Ovary (tissue), 9 donors: ENCODE measurements around the gene NNMT. TPM values are rescaled to one million over a fixed set of nuclear protein-coding genes. Genes with fewer than 3 reads are reported as not detected.

Experiments used
- DNase-seq, 5 donors: peaks; one replicate each; pipeline ENCODE4 v3.0.0-alpha.2; 2019 to 2020
- H3K27ac ChIP-seq, 2 donors: fragments of 200-600 bp; one replicate each; pipeline versions ENCODE4 v1.5.1 to v1.8.0; 2019 to 2022
- H3K27me3 ChIP-seq: fragments of 200-600 bp; one replicate; pipeline ENCODE4 v1.8.0; 2022
- H3K36me3 ChIP-seq: fragments of 200-600 bp; sonication (generic); one replicate; pipeline ENCODE4 v1.5.1; 2019
- H3K4me1 ChIP-seq: one replicate; pipeline ENCODE4 v1.8.1; 2013; ENCODE audit warnings: mild to moderate bottlenecking, moderate library complexity; ENCODE audit not compliant: insufficient read depth
- H3K4me3 ChIP-seq: fragments of 200-600 bp; sonication (generic); one replicate; pipeline ENCODE4 v1.5.1; 2017
- H3K9me3 ChIP-seq, 2 donors: fragments of 200-600 bp in 1 of 2; sonication (generic) in 1 of 2; one replicate each; pipeline versions ENCODE4 v1.5.1 to v1.8.1; 2013 to 2019; ENCODE audit warnings: mild to moderate bottlenecking in 1 of 2, moderate library complexity in 1 of 2
- EP300 ChIP-seq: sonication (generic); formaldehyde crosslinking; IDR thresholded peaks from one replicate; pipeline ENCODE4 v1.6.1; 2017; ENCODE audit warnings: antibody characterized with exemption
- POLR2A ChIP-seq: fragments of 450-650 bp; IDR thresholded peaks from one replicate; pipeline ENCODE4 v1.6.1; 2017; ENCODE audit warnings: antibody characterized with exemption, mild to moderate bottlenecking, moderate library complexity
- WGBS, 3 donors: extraction: QIAGEN DNeasy Blood & Tissue Kit in 1 of 3; methylation state at CpG; one replicate each; pipeline versions ENCODE4 v1.1.5 to v1.1.7; 2013 to 2017; 5-methylcytosine and 5-hydroxymethylcytosine counted together
- intact Hi-C, 4 donors: fragments of 100-400 bp; cut with DNase I; formaldehyde crosslinking; loops; one replicate each; pipeline versions ENCODE4 v1.11.0 to v1.15.1; 2022 to 2023
- polyA plus RNA-seq, 2 donors: library from polyadenylated mRNA; stranded (reverse); fragments of 200-250 nt in 1 of 2; fragments of 350-450 nt in 1 of 2; fragmentation: Illumina TruSeq in 1 of 2; extraction: RNeasy Lipid Tissue Mini Kit (QIAGEN cat#74804) in 1 of 2; gene quantifications; one replicate each; pipeline ENCODE4 v1.2.3, GENCODE V29; 2013 to 2014
- total RNA-seq, 7 donors: library from RNA; depleted of rRNA in 2 of 7; stranded (reverse); fragments of >200 nt in 2 of 7; fragmentation: NEBNext Ultra II Directional in 3 of 7; extraction: Animal tissue kit (Norgen Biotek cat#: 25700) in 3 of 7; gene quantifications; one replicate each; pipeline versions ENCODE4 v1.1.0 to v1.2.4, GENCODE V29; 2016 to 2023
- TF ChIP-seq, protein P1 (sequence below), 3 donors: fragments of 450-650 bp in 2 of 3; fragments of 200-600 bp in 1 of 3; IDR thresholded peaks; one replicate each; pipeline versions ENCODE4 v1.5.1 to v1.8.0; 2016 to 2022; ENCODE audit warnings: antibody characterized with exemption in 3 of 3, mild to moderate bottlenecking in 1 of 3
- donor health status: DM: no; HTN: no; CAD: no; lungs with moderate emphysema.
- donor health status: DM: no; HTN: no; CAD: no.
- donor health status: Bipolar disorder and iron deficiency.
- donor health status: DM: yes; HTN: yes; CAD: no.
- donor health status: DM: no; HTN: no; CAD: no.
- donor health status: DM: yes; HTN: yes; CAD: no.

NNMT gene
- total and polyA plus RNA-seq, 9 donors, result 9.5 to 295 (median 129) TPM

DNA sequence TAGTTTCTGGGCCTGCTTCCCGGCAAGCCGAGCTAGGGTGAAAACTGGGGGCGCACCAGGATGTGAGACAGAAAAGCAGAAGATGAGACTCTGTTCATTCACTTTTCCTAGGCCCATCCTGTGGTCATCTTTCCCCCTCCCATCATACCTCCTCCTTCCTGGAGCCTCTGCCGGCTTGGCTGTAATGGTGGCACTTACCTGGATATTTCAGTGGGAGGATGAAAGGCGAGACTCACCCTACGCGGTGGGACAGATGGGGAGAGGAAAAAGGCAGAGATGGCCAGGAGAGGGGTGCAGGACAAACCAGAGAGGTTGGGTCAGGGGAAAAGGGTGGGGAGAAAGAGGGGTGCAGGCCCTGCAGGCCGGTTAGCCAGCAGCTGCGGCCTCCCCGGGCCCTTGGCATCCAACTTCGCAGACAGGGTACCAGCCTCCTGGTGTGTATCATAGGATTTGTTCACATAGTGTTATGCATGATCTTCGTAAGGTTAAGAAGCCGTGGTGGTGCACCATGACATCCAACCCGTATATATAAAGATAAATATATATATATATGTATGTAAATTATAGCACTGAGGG is 41.5 kb upstream of the NNMT start:
- DNase-seq, result no peak
- H3K36me3 ChIP-seq, result no peaks in the 10 kb centered on the region
- no peaks in the 10 kb centered on the region for H3K27me3 ChIP-seq
- peaks cover 20% of the 10 kb centered on the region for H3K4me1 ChIP-seq
- intact Hi-C loops, result loop anchor here in 3 of 4 donors (5.0 to 10.0 kb wide), 4 partner anchors 60 to 212 kb away; no protein-coding TSS in a partner anchor
- TF ChIP-seq, protein P1, sequence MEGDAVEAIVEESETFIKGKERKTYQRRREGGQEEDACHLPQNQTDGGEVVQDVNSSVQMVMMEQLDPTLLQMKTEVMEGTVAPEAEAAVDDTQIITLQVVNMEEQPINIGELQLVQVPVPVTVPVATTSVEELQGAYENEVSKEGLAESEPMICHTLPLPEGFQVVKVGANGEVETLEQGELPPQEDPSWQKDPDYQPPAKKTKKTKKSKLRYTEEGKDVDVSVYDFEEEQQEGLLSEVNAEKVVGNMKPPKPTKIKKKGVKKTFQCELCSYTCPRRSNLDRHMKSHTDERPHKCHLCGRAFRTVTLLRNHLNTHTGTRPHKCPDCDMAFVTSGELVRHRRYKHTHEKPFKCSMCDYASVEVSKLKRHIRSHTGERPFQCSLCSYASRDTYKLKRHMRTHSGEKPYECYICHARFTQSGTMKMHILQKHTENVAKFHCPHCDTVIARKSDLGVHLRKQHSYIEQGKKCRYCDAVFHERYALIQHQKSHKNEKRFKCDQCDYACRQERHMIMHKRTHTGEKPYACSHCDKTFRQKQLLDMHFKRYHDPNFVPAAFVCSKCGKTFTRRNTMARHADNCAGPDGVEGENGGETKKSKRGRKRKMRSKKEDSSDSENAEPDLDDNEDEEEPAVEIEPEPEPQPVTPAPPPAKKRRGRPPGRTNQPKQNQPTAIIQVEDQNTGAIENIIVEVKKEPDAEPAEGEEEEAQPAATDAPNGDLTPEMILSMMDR (IDR thresholded peaks at IDR 0.05), result no peak
- no peak overlapping the region for H3K4me3 ChIP-seq
- WGBS, 3 donors, result 93 to 96% (median 94%) methylated on average over 14 of the region's 14 CpGs
- no peaks in the 10 kb centered on the region for H3K9me3 ChIP-seq
- H3K27ac ChIP-seq, result no peak overlapping the region

DNA sequence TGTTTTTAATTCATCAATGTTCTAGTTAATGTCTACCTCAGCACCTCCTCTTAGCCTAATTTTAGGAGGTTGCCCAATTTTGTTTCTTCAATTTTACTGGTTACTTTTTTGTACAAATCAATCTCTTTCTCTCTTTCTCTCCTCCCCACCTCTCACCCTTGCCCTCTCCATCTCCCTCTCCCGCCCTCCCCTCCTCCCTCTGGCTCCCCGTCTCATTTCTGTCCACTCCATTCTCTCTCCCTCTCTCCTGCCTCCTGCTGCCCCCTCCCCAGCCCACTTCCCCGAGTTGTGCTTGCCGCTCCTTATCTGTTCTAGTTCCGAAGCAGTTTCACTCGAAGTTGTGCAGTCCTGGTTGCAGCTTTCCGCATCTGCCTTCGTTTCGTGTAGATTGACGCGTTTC is 40.9 kb upstream of the NNMT start:
- TF ChIP-seq EP300 (no peak), POLR2A (no peak)
- TF ChIP-seq, protein P1 (IDR thresholded peaks at IDR 0.05), result no peak
- Histone ChIP-seq H3K27ac (no peak overlapping the region), H3K4me1 (peaks cover 20% of the 10 kb centered on the region), H3K9me3 (no peaks in the 10 kb centered on the region), H3K36me3 (no peaks in the 10 kb centered on the region), H3K27me3 (no peaks in the 10 kb centered on the region), H3K4me3 (no peak overlapping the region)
- WGBS, 3 donors, result 88 to 93% (median 92%) methylated on average over 11 of the region's 11 CpGs
- intact Hi-C loops, result loop anchor here in 3 of 4 donors (5.0 to 10.0 kb wide), 4 partner anchors 60 to 213 kb away; no protein-coding TSS in a partner anchor
- no peak for DNase-seq

DNA sequence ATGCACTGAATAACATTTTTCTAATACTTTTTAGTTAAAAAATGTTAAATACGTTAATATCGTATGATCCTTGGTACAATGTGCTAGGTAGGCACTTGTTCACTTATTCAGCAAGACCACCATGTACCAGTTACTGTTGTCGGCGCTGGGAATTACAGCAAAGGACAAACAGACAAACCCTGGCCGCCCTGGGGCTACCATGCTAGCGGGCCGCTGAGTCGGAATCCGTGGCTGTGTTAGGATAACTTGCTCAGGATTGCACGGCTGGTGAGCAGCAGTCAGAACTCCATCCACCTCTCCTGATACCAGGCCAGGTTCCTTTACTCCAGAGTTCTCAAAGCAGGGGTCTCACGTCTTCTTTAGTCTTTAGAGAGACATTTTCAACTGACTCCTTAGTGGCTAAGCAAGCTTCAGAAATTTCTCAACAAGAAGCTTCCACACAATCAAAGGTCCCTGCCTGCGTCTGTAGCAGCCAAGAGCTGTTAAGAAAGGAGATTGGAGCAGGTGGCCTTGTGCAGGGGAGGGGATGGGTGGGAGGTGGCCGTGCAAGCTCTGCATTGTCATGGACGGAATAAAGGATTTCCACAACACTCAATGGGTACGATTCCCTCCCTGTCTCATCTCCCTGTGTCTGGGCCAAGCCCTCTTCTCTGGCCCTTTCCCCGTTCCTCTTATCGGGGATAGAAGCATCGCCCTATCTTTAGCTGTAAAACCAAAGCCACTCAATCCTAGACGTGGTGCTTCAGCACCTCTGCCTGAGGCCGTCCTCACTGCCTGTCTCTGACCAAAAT is 39.8 kb upstream of the NNMT start:
- Histone ChIP-seq H3K4me1 (peaks cover 14% of the 10 kb centered on the region), H3K9me3 (no peaks in the 10 kb centered on the region), H3K27me3 (no peaks in the 10 kb centered on the region), H3K4me3 (no peak overlapping the region), H3K27ac (peak overlapping the region; percentile 78 to 94), H3K36me3 (no peaks in the 10 kb centered on the region)
- intact Hi-C loops, result loop anchor here in 3 of 4 donors (5.0 to 10.0 kb wide), 4 partner anchors 62 to 214 kb away; no protein-coding TSS in a partner anchor
- DNase-seq, result no peak
- TF ChIP-seq EP300 (no peak), POLR2A (no peak)
- WGBS, 3 donors, result 85 to 88% (median 87%) methylated on average over 20 of the region's 20 CpGs

DNA sequence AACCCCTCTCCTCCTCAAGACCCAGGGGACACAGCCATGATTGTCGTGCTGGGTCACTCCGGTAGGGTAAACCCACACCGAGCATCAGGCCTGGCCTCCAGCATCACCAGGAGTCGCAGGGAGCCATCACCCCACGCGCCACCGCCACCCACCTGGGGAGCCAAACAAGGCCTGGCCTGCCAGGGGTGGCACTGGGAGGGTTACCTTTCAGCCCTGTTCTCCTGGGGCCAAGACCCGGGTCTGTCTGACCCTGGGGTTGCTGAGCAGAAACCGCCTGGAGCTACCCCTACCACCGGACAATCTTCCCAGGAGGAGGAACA is 39.3 kb upstream of the NNMT start:
- Histone ChIP-seq H3K4me3 (no peak overlapping the region), H3K27ac (peak overlapping the region; percentile 78 to 94), H3K27me3 (no peaks in the 10 kb centered on the region), H3K9me3 (no peaks in the 10 kb centered on the region), H3K4me1 (peaks cover 12% of the 10 kb centered on the region), H3K36me3 (no peaks in the 10 kb centered on the region)
- DNase-seq, result peak in 3 of 5 donors; percentile 48 to 61 (median 56)
- intact Hi-C loops, result loop anchor here in 3 of 4 donors (5.0 to 10.0 kb wide), 4 partner anchors 62 to 215 kb away; no protein-coding TSS in a partner anchor
- TF ChIP-seq POLR2A (no peak), EP300 (no peak)
- TF ChIP-seq, protein P1 (IDR thresholded peaks at IDR 0.05), result no peak
- 85 to 93% (median 91%) methylated on average over 10 of the region's 10 CpGs for WGBS, 3 donors
